ENCODE data around the gene NPM1.
A peak's percentile ranks its signal among the peaks of the same experiment; 100 is the strongest.

Gene NPM1

GRCh38 chr5:171379961-171380360 is 7.7 kb upstream of the NPM1 start:
- TF ChIP-seq, protein P1, sequence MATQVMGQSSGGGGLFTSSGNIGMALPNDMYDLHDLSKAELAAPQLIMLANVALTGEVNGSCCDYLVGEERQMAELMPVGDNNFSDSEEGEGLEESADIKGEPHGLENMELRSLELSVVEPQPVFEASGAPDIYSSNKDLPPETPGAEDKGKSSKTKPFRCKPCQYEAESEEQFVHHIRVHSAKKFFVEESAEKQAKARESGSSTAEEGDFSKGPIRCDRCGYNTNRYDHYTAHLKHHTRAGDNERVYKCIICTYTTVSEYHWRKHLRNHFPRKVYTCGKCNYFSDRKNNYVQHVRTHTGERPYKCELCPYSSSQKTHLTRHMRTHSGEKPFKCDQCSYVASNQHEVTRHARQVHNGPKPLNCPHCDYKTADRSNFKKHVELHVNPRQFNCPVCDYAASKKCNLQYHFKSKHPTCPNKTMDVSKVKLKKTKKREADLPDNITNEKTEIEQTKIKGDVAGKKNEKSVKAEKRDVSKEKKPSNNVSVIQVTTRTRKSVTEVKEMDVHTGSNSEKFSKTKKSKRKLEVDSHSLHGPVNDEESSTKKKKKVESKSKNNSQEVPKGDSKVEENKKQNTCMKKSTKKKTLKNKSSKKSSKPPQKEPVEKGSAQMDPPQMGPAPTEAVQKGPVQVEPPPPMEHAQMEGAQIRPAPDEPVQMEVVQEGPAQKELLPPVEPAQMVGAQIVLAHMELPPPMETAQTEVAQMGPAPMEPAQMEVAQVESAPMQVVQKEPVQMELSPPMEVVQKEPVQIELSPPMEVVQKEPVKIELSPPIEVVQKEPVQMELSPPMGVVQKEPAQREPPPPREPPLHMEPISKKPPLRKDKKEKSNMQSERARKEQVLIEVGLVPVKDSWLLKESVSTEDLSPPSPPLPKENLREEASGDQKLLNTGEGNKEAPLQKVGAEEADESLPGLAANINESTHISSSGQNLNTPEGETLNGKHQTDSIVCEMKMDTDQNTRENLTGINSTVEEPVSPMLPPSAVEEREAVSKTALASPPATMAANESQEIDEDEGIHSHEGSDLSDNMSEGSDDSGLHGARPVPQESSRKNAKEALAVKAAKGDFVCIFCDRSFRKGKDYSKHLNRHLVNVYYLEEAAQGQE (IDR thresholded peaks at IDR 0.05; ENCODE audit: low read depth), result no peak
- TF ChIP-seq TCF12 (IDR thresholded peaks at IDR 0.05; ENCODE audit: low read depth), result no peak

GRCh38 chr5:171386006-171386671 is 1.5 kb upstream of the NPM1 start:
- TF ChIP-seq RAD21 (IDR thresholded peaks at IDR 0.05; ENCODE audit: low read depth) (no peak), NFIC (IDR thresholded peaks at IDR 0.05) (no peak), TCF12 (IDR thresholded peaks at IDR 0.05; ENCODE audit: low read depth) (no peak), CEBPB (IDR thresholded peaks at IDR 0.05) (no peak), TAF1 (IDR thresholded peaks at IDR 0.05; ENCODE audit: low read depth) (no peak), CREB1 (IDR thresholded peaks at IDR 0.05; ENCODE audit: low read depth) (no peak), ZBTB7A (IDR thresholded peaks at IDR 0.05; ENCODE audit: low read depth) (no peak), MAX (IDR thresholded peaks at IDR 0.05) (no peak), EP300 (IDR thresholded peaks at IDR 0.05; ENCODE audit: borderline replicate concordance) (no peak), TEAD4 (IDR thresholded peaks at IDR 0.05) (no peak), EGR1 (IDR thresholded peaks at IDR 0.05) (no peak), FOXM1 (IDR thresholded peaks at IDR 0.05; ENCODE audit: borderline replicate concordance, low read depth) (no peak), YY1 (IDR thresholded peaks at IDR 0.05; ENCODE audit: low read depth) (no peak)
- TF ChIP-seq, protein P2, sequence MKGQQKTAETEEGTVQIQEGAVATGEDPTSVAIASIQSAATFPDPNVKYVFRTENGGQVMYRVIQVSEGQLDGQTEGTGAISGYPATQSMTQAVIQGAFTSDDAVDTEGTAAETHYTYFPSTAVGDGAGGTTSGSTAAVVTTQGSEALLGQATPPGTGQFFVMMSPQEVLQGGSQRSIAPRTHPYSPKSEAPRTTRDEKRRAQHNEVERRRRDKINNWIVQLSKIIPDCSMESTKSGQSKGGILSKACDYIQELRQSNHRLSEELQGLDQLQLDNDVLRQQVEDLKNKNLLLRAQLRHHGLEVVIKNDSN (IDR thresholded peaks at IDR 0.05), result no peak
- TF ChIP-seq, protein P1 (IDR thresholded peaks at IDR 0.05; ENCODE audit: low read depth), result no peak

DNA sequence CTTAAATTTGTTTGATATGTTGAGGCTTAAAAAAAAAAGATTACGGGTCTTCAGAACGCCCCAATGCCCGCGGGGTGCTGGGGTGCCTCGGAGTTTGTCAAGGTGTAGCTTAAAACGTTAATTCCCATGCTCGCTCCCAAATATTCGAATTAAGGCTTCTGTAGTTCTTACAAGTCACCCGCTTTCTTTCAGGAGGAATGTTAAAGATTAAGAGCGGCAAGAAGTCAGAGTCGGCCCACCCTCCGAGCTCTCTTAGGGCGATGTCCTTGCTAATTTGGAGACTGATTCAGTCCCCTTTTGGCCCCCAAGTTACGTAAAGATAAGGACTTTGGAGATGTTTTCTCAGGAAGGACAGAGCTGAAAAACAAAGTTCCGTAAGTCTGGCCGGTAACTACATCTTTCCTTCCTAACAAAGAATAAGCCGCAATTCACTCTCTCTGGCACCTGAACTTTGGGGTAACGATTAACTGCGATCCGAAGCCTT is 746 bp upstream of the NPM1 start:
- TF ChIP-seq ZBTB7A (IDR thresholded peaks at IDR 0.05; ENCODE audit: low read depth), result no peak
- no peak; the same call in 1 of the 2 replicates for TF ChIP-seq FOXM1 (IDR thresholded peaks at IDR 0.05; ENCODE audit: borderline replicate concordance, low read depth)
- no peak for TF ChIP-seq TCF12 (IDR thresholded peaks at IDR 0.05; ENCODE audit: low read depth)
- TF ChIP-seq RAD21 (IDR thresholded peaks at IDR 0.05; ENCODE audit: low read depth), result no peak

DNA sequence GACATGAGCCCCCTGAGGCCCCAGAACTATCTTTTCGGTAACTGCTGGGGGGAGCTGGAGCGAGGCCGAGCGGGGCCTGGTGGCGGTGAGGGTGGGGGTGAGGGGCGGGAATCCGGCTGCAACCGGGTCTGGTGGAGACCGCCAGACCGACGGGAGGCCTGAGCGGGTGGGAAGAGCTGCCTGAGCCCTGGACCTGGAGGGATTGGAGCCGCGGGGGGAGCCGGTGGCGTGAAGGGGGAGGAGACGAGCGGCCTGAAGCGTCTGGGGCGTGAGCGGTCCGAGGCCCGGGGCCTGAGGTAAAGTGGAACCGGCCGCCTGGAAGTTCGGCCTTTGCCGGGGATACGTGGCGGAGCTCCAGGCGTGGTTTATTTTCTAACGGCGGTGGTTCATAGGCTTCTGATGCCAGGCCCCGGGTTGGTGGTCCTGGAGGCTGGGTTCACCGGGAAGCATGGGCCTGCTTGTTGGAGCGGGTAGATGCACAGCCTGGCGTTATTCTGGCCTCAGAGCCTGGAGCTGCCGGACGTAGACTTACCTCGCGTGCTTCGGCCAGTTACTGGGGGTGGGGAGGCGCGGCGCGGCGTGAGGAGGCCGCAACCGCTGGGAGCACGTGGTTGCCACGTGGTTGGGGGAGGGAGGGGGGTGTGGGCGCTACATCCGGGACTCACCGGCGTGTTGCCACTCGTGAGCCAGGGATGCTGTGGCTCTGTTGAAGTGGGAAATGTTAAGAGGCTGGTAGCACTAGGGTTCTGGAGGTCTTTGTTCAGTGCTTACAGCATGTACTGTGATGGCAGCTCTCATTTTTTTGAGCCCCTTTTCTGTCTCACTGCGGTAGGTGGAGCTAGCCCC is 544 bp downstream of the NPM1 start:
- TF ChIP-seq FOXM1 (IDR thresholded peaks at IDR 0.05; ENCODE audit: borderline replicate concordance, low read depth) (no peak), YY1 (IDR thresholded peaks at IDR 0.05; ENCODE audit: low read depth) (no peak), CEBPB (IDR thresholded peaks at IDR 0.05) (no peak), TEAD4 (IDR thresholded peaks at IDR 0.05) (no peak), NFIC (IDR thresholded peaks at IDR 0.05) (no peak), TAF1 (IDR thresholded peaks at IDR 0.05; ENCODE audit: low read depth) (no peak; the same call in 1 of the 2 replicates), TCF12 (IDR thresholded peaks at IDR 0.05; ENCODE audit: low read depth) (peak; percentile 60; the same call in 1 of the 2 replicates), EP300 (IDR thresholded peaks at IDR 0.05; ENCODE audit: borderline replicate concordance) (no peak), MAX (IDR thresholded peaks at IDR 0.05) (peak; percentile 100), CREB1 (IDR thresholded peaks at IDR 0.05; ENCODE audit: low read depth) (no peak), EGR1 (IDR thresholded peaks at IDR 0.05) (no peak), ZBTB7A (IDR thresholded peaks at IDR 0.05; ENCODE audit: low read depth) (no peak), RAD21 (IDR thresholded peaks at IDR 0.05; ENCODE audit: low read depth) (no peak)
- TF ChIP-seq, protein P1 (IDR thresholded peaks at IDR 0.05; ENCODE audit: low read depth), result no peak
- TF ChIP-seq, protein P2 (IDR thresholded peaks at IDR 0.05), result peak; percentile 94
